ENCODE results near the gene GTF2H4. TPM values are rescaled to one million over a fixed set of nuclear protein-coding genes. Genes with fewer than 3 reads are reported as not detected.

The GTF2H4 gene
- total RNA-seq, 5 donors from 2014 or later (not counting 1 experiment from before 2014, with no cell fraction given), result 15.5 to 39.2 (median 33.3) TPM

GRCh38 chr6:30931969-30932645 lies 24.1 kb downstream of the GTF2H4 start, which contains the start of gene SFTA2:
TSS of gene SFTA2 (minus strand) at chr6:30932170. CDS start at chr6:30932096, 74 bp downstream.
- DNase-seq (no peak), ATAC-seq (replicated peaks in 1 of 4) (no peak)
- POLR2A ChIA-PET, result no interaction called here
- H3K9me3 ChIP-seq, result peaks cover 2% of the 10 kb centered on the region
- H3K4me3 ChIP-seq (ENCODE audit: control insufficient read depth in 1 of 2, extremely low read depth in 1 of 2, low read length in 1 of 2), result no peak within 1 kb of the TSS
- WGBS (ENCODE audit: insufficient coverage), result no CpG with 5 or more reads among the region's 7 CpGs
- H3K4me3 Mint-ChIP-seq, result no peak within 1 kb of the TSS
- H3K27me3 Mint-ChIP-seq, result peaks cover 0 to 3% of the 10 kb centered on the region in 2 donors
- H3K27me3 ChIP-seq (replicated peaks in 1 of 2; ENCODE audit: control insufficient read depth in 2 of 2, extremely low read depth in 1 of 2, insufficient read depth in 2 of 2, low read length in 1 of 2), result peaks cover 0 to 8% of the 10 kb centered on the region in 2 experiments
- CTCF ChIA-PET, result interaction anchor here in 1 of 2 donors (0.7 kb wide), 1 partner anchor 250 kb away, joined by 3 read pairs; no protein-coding TSS in a partner anchor
- no peak within 1 kb of the TSS for H3K27ac Mint-ChIP-seq
- H3K27ac ChIP-seq (ENCODE audit: low read length), result no peak within 1 kb of the TSS
- no peaks in the 10 kb centered on the region for H3K4me1 ChIP-seq (ENCODE audit: control insufficient read depth in 1 of 2, extremely low read depth in 1 of 2, insufficient read depth in 2 of 2, low read length in 2 of 2)
- H3K36me3 Mint-ChIP-seq, result peaks cover 4% of the 10 kb centered on the region
- H3K4me1 Mint-ChIP-seq, result peaks cover 0 to 8% (median 3%) of the 10 kb centered on the region in 3 donors
- peaks cover 0 to 3% of the 10 kb centered on the region in 2 donors for H3K36me3 ChIP-seq (ENCODE audit: control insufficient read depth in 2 of 2, extremely low read depth in 1 of 2, insufficient read depth in 1 of 2, low read length in 1 of 2)
- H3K9me3 Mint-ChIP-seq, result peaks cover 0 to 14% (median 12%) of the 10 kb centered on the region in 3 donors

- Mint-ChIP-seq H3K36me3 (peaks cover 4% of the 10 kb centered on the region), H3K4me1 (peaks cover 0 to 8% (median 3%) of the 10 kb centered on the region in 3 donors), H3K9me3 (peaks cover 0 to 14% (median 12%) of the 10 kb centered on the region in 3 donors), H3K27me3 (peaks cover 1 to 3% of the 10 kb centered on the region in 2 donors), H3K27ac (no peak overlapping the region), H3K4me3 (no peak overlapping the region)
- ChIA-PET POLR2A (no interaction called here), CTCF (interaction anchor here in 1 of 2 donors (0.7 kb wide), 1 partner anchor 249 kb away, joined by 3 read pairs; no protein-coding TSS in a partner anchor)
- peaks cover 0 to 1% of the 10 kb centered on the region in 2 donors for H3K36me3 ChIP-seq (ENCODE audit: control insufficient read depth in 2 of 2, extremely low read depth in 1 of 2, insufficient read depth in 1 of 2, low read length in 1 of 2)
- H3K4me3 ChIP-seq (ENCODE audit: control insufficient read depth in 1 of 2, extremely low read depth in 1 of 2, low read length in 1 of 2), result no peak overlapping the region
- WGBS (ENCODE audit: insufficient coverage), result 73% methylated on average over 3 of the region's 6 CpGs
- H3K4me1 ChIP-seq (ENCODE audit: control insufficient read depth in 1 of 2, extremely low read depth in 1 of 2, insufficient read depth in 2 of 2, low read length in 2 of 2), result no peaks in the 10 kb centered on the region
- H3K27ac ChIP-seq (ENCODE audit: low read length), result no peak overlapping the region
- H3K9me3 ChIP-seq, result peaks cover 2% of the 10 kb centered on the region
- no peak for ATAC-seq (replicated peaks in 1 of 4)
- H3K27me3 ChIP-seq (replicated peaks in 1 of 2; ENCODE audit: control insufficient read depth in 2 of 2, extremely low read depth in 1 of 2, insufficient read depth in 2 of 2, low read length in 1 of 2), result peaks cover 0 to 9% of the 10 kb centered on the region in 2 experiments
- no peak for DNase-seq
These were observed 24.8 kb downstream of the GTF2H4 start for GRCh38 chr6:30932665-30933365.

- DNase-seq (no peak), ATAC-seq (replicated peaks in 1 of 4) (no peak)
- no peak overlapping the region for H3K27ac Mint-ChIP-seq
- H3K27ac ChIP-seq (ENCODE audit: low read length), result no peak overlapping the region
- H3K4me1 Mint-ChIP-seq, result peaks cover 0 to 8% (median 3%) of the 10 kb centered on the region in 3 donors
- H3K27me3 ChIP-seq (replicated peaks in 1 of 2; ENCODE audit: control insufficient read depth in 2 of 2, extremely low read depth in 1 of 2, insufficient read depth in 2 of 2, low read length in 1 of 2), result peaks cover 0 to 28% of the 10 kb centered on the region in 2 experiments
- no peak overlapping the region for H3K4me3 Mint-ChIP-seq
- no peaks in the 10 kb centered on the region for H3K36me3 ChIP-seq (ENCODE audit: control insufficient read depth in 2 of 2, extremely low read depth in 1 of 2, insufficient read depth in 1 of 2, low read length in 1 of 2)
- H3K9me3 ChIP-seq, result no peaks in the 10 kb centered on the region
- H3K36me3 Mint-ChIP-seq, result no peaks in the 10 kb centered on the region
- H3K27me3 Mint-ChIP-seq, result peaks cover 7 to 8% of the 10 kb centered on the region in 2 donors
- H3K4me1 ChIP-seq (ENCODE audit: control insufficient read depth in 1 of 2, extremely low read depth in 1 of 2, insufficient read depth in 2 of 2, low read length in 2 of 2), result no peaks in the 10 kb centered on the region
- no peak overlapping the region for H3K4me3 ChIP-seq (ENCODE audit: control insufficient read depth in 1 of 2, extremely low read depth in 1 of 2, low read length in 1 of 2)
- WGBS (ENCODE audit: insufficient coverage), result 22% methylated on average over 3 of the region's 3 CpGs
- POLR2A ChIA-PET, result no interaction called here
- H3K9me3 Mint-ChIP-seq, result no peaks in the 10 kb centered on the region
- CTCF ChIA-PET, result interaction anchor here in 1 of 2 donors (0.7 kb wide), 1 partner anchor 46 kb away, joined by 3 read pairs; no protein-coding TSS in a partner anchor
These were observed 27.0 kb downstream of the GTF2H4 start for GRCh38 chr6:30935018-30935417.

- Mint-ChIP-seq H3K4me1 (peaks cover 0 to 8% (median 3%) of the 10 kb centered on the region in 3 donors), H3K36me3 (no peaks in the 10 kb centered on the region), H3K27me3 (peaks cover 22 to 31% of the 10 kb centered on the region in 2 donors), H3K9me3 (no peaks in the 10 kb centered on the region), H3K4me3 (no peak overlapping the region), H3K27ac (no peak overlapping the region)
- H3K4me1 ChIP-seq (ENCODE audit: control insufficient read depth in 1 of 2, extremely low read depth in 1 of 2, insufficient read depth in 2 of 2, low read length in 2 of 2), result no peaks in the 10 kb centered on the region
- H3K27me3 ChIP-seq (replicated peaks in 1 of 2; ENCODE audit: control insufficient read depth in 2 of 2, extremely low read depth in 1 of 2, insufficient read depth in 2 of 2, low read length in 1 of 2), result peaks cover 0 to 50% of the 10 kb centered on the region in 2 experiments
- CTCF ChIA-PET, result no interaction called here
- H3K9me3 ChIP-seq, result no peaks in the 10 kb centered on the region
- no peak for ATAC-seq (replicated peaks in 1 of 4)
- no peak overlapping the region for H3K27ac ChIP-seq (ENCODE audit: low read length)
- H3K36me3 ChIP-seq (ENCODE audit: control insufficient read depth in 2 of 2, extremely low read depth in 1 of 2, insufficient read depth in 1 of 2, low read length in 1 of 2), result no peaks in the 10 kb centered on the region
- POLR2A ChIA-PET, result no interaction called here
- 92% methylated on average over 4 of the region's 6 CpGs for WGBS (ENCODE audit: insufficient coverage)
- H3K4me3 ChIP-seq (ENCODE audit: control insufficient read depth in 1 of 2, extremely low read depth in 1 of 2, low read length in 1 of 2), result no peak overlapping the region
- no peak for DNase-seq
These were observed 29.3 kb downstream of the GTF2H4 start for GRCh38 chr6:30937265-30937664.

GRCh38 chr6:30938730-30939129 lies 30.7 kb downstream of the GTF2H4 start:
- ATAC-seq (replicated peaks in 1 of 4), result no peak
- ChIA-PET POLR2A (no interaction called here), CTCF (no interaction called here)
- Mint-ChIP-seq H3K36me3 (no peaks in the 10 kb centered on the region), H3K9me3 (no peaks in the 10 kb centered on the region), H3K27me3 (peaks cover 35 to 44% of the 10 kb centered on the region in 2 donors), H3K4me3 (no peak overlapping the region), H3K27ac (no peak overlapping the region), H3K4me1 (peaks cover 2 to 17% (median 7%) of the 10 kb centered on the region in 3 donors)
- DNase-seq, result no peak
- H3K9me3 ChIP-seq, result no peaks in the 10 kb centered on the region
- H3K27me3 ChIP-seq (replicated peaks in 1 of 2; ENCODE audit: control insufficient read depth in 2 of 2, extremely low read depth in 1 of 2, insufficient read depth in 2 of 2, low read length in 1 of 2), result peaks cover 0 to 59% of the 10 kb centered on the region in 2 experiments
- no peak overlapping the region for H3K4me3 ChIP-seq (ENCODE audit: control insufficient read depth in 1 of 2, extremely low read depth in 1 of 2, low read length in 1 of 2)
- WGBS (ENCODE audit: insufficient coverage), result no CpG with 5 or more reads among the region's 4 CpGs
- H3K27ac ChIP-seq (ENCODE audit: low read length), result no peak overlapping the region
- no peaks in the 10 kb centered on the region for H3K36me3 ChIP-seq (ENCODE audit: control insufficient read depth in 2 of 2, extremely low read depth in 1 of 2, insufficient read depth in 1 of 2, low read length in 1 of 2)
- H3K4me1 ChIP-seq (ENCODE audit: control insufficient read depth in 1 of 2, extremely low read depth in 1 of 2, insufficient read depth in 2 of 2, low read length in 2 of 2), result no peaks in the 10 kb centered on the region

- Mint-ChIP-seq H3K36me3 (no peaks in the 10 kb centered on the region), H3K9me3 (no peaks in the 10 kb centered on the region), H3K4me3 (no peak overlapping the region), H3K4me1 (peaks cover 2 to 17% (median 7%) of the 10 kb centered on the region in 3 donors), H3K27me3 (peaks cover 41 to 50% of the 10 kb centered on the region in 2 donors), H3K27ac (no peak overlapping the region)
- Histone ChIP-seq H3K27ac (ENCODE audit: low read length) (no peak overlapping the region), H3K27me3 (replicated peaks in 1 of 2; ENCODE audit: control insufficient read depth in 2 of 2, extremely low read depth in 1 of 2, insufficient read depth in 2 of 2, low read length in 1 of 2) (peaks cover 0 to 63% of the 10 kb centered on the region in 2 experiments), H3K9me3 (no peaks in the 10 kb centered on the region), H3K4me3 (ENCODE audit: control insufficient read depth in 1 of 2, extremely low read depth in 1 of 2, low read length in 1 of 2) (no peak overlapping the region), H3K36me3 (ENCODE audit: control insufficient read depth in 2 of 2, extremely low read depth in 1 of 2, insufficient read depth in 1 of 2, low read length in 1 of 2) (no peaks in the 10 kb centered on the region), H3K4me1 (ENCODE audit: control insufficient read depth in 1 of 2, extremely low read depth in 1 of 2, insufficient read depth in 2 of 2, low read length in 2 of 2) (no peaks in the 10 kb centered on the region)
- ChIA-PET POLR2A (no interaction called here), CTCF (no interaction called here)
- 90% methylated on average over 2 of the region's 3 CpGs for WGBS (ENCODE audit: insufficient coverage)
- ATAC-seq (replicated peaks in 1 of 4), result no peak
- no peak for DNase-seq
These were observed 31.5 kb downstream of the GTF2H4 start for GRCh38 chr6:30939473-30939872.

Data from T-cell (primary cell).